Mesothelial cell of epicardium (in vitro differentiated cells): ENCODE measurements around the gene FAM90A26. TPM values are rescaled to one million over a fixed set of nuclear protein-coding genes. Genes with fewer than 3 reads are reported as not detected.
"Not testable (repeated sequence)": the region's sequence is repeated elsewhere in the genome, so short reads cannot be mapped to it uniquely, and the experiment has no call there.

Experiments
- DNase-seq, 2 experiments: peaks; one replicate each; pipeline ENCODE4 v3.0.0; 2021; ENCODE audit warnings: low spot score in 2 of 2; ENCODE audit not compliant: unreplicated experiment in 2 of 2
- H3K27ac Mint-ChIP-seq: 2 replicates; pipeline ENCODE4 v1.8.0; 2021; ENCODE audit warnings: mixed read lengths
- H3K27me3 Mint-ChIP-seq: 2 replicates; pipeline ENCODE4 v1.8.0; 2021; ENCODE audit warnings: low read depth, mixed read lengths
- H3K36me3 Mint-ChIP-seq: 2 replicates; pipeline ENCODE4 v1.8.0; 2021; ENCODE audit warnings: mixed read lengths
- H3K4me1 Mint-ChIP-seq: 2 replicates; pipeline ENCODE4 v1.8.0; 2021; ENCODE audit warnings: mixed read lengths
- H3K4me3 Mint-ChIP-seq: 2 replicates; pipeline ENCODE4 v1.8.0; 2021; ENCODE audit warnings: mild to moderate bottlenecking, moderate library complexity, mixed read lengths
- H3K9me3 Mint-ChIP-seq: 2 replicates; pipeline ENCODE4 v1.8.0; 2021; ENCODE audit warnings: mixed read lengths
- total RNA-seq: library from RNA; stranded (reverse); gene quantifications from 3 replicates; pipeline ENCODE4 v1.2.1, GENCODE V29; 2021
- TF ChIP-seq, protein P1 (sequence below): fragments of 200-600 bp; sonication (generic); IDR thresholded peaks from one replicate; pipeline ENCODE4 v1.5.0; 2021; ENCODE audit warnings: antibody characterized with exemption; ENCODE audit not compliant: unreplicated experiment

The FAM90A26 gene
- total RNA-seq, 1 donor from 2014 or later, result not detected

DNA sequence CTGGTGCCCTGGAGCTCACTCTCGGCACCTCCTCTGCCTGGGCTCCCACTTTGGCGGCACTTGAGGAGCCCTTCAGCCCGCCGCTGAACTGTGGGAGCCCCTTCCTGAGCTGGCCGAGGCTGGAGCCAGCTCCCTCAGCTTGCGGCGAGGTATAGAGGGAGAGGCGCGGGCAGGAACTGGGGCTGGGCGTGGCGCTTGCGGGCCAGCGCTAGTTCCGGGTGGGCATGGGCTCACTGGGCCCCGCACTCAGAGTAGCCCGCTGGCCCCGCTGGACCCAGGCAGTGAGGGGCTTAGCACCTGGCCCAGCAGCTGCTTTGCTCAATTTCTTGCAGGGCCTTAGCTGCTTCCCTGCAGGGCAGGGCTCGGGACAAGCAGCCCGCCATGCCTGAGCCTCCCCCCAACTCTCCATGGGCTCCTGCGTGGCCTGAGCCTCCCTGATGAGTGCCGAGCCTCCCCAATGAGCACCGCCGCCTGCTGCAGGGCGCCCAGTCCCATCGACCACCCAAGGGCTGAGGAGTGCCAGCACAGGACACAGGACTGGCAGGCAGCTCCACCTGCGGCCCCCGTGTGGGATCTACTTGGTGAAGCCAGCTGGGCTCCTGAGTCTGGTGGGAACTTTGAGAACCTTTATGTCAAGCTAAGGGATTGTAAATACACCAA is 26.7 kb upstream of the FAM90A26 start:
- H3K27ac Mint-ChIP-seq, result no peak overlapping the region
- peaks cover 11% of the 10 kb centered on the region for H3K36me3 Mint-ChIP-seq
- H3K4me1 Mint-ChIP-seq, result no peaks in the 10 kb centered on the region
- H3K27me3 Mint-ChIP-seq, result no peaks in the 10 kb centered on the region
- TF ChIP-seq, protein P1, sequence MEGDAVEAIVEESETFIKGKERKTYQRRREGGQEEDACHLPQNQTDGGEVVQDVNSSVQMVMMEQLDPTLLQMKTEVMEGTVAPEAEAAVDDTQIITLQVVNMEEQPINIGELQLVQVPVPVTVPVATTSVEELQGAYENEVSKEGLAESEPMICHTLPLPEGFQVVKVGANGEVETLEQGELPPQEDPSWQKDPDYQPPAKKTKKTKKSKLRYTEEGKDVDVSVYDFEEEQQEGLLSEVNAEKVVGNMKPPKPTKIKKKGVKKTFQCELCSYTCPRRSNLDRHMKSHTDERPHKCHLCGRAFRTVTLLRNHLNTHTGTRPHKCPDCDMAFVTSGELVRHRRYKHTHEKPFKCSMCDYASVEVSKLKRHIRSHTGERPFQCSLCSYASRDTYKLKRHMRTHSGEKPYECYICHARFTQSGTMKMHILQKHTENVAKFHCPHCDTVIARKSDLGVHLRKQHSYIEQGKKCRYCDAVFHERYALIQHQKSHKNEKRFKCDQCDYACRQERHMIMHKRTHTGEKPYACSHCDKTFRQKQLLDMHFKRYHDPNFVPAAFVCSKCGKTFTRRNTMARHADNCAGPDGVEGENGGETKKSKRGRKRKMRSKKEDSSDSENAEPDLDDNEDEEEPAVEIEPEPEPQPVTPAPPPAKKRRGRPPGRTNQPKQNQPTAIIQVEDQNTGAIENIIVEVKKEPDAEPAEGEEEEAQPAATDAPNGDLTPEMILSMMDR, result no peak
- DNase-seq, result no peak
- H3K4me3 Mint-ChIP-seq, result no peak overlapping the region
- H3K9me3 Mint-ChIP-seq, result peaks cover 12% of the 10 kb centered on the region

DNA sequence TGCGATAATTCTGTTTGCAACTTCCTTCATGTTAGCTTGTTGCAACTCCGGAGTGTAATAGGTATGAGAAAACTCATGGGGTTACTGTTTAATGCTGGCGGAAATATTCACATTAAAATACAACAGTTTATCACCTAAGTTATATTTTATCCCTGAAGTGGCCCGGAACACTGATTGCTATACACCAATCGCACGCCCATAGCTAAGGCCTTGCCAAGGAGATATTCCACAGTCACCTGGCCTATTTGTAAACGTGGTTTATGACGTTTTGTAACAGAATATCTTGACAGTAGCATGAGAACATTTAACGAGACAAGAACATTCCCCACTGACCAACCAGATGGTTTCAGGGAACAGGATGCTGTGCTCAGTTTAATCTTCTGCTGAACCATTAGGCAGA is 23.2 kb upstream of the FAM90A26 start:
- no peak overlapping the region for H3K4me3 Mint-ChIP-seq
- no peak overlapping the region for H3K27ac Mint-ChIP-seq
- TF ChIP-seq, protein P1, result no peak
- no peak for DNase-seq
- H3K4me1 Mint-ChIP-seq, result peaks cover 6% of the 10 kb centered on the region
- peaks cover 8% of the 10 kb centered on the region for H3K36me3 Mint-ChIP-seq
- H3K27me3 Mint-ChIP-seq, result no peaks in the 10 kb centered on the region
- H3K9me3 Mint-ChIP-seq, result peaks cover 6% of the 10 kb centered on the region

DNA sequence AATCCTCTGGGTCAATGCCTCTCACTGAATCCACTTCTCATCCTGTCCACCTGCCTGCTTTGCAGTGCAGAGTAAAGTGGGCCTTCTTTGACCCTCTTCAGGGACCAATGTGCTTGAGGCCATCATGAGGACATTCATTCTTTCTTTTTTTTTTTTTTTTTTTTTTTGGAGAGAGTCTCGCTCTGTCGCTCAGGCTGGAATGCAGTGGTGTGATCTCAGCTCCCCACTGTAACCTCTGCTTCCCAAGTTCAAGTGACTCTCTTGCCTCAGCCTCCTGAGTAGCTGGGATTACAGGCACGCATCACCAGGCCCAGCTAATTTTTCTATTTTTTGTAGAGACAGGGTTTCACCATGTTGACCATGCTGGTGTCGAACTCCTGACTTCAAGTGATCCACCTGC is 22.8 kb upstream of the FAM90A26 start:
- H3K27ac Mint-ChIP-seq, H3K9me3 Mint-ChIP-seq, H3K4me3 Mint-ChIP-seq, H3K27me3 Mint-ChIP-seq, H3K4me1 Mint-ChIP-seq, H3K36me3 Mint-ChIP-seq, DNase-seq: not testable (repeated sequence)

DNA sequence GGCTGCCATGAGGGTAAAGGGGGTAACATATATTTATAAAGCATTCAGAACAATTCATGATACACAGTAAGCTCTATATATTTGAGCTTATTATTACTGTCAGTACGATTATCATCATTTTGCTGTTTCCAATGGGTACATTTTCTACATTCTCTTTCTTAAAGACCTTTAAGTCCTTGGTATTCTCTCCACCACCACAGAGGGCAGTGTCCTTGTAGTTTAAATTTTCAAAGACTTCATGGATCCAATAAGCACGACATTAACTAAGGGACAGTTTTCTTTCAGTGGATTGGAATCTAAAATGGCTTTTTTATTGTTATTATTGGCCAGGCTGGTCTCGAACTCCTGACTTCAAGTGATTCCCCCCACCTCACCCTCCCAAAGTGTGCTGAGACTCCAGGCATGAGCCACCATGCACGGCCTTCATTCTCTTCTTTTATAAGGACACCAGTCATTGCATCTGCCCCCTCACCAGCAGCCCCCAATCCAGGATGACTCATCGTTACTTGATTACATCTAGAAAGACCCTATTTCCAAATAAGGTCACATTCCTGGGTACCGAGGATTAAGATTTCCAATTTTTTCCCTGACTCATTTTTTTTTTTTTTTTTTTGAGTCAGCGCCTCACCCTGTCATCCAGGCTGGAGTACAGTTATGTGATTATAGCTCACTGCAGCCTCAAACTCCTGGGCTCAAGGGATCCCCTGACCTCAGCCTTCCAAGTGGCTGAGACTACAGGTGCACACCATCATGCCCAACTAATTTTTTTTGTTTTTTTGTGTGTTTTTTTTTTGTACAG is 21.4 kb upstream of the FAM90A26 start:
- not testable (repeated sequence) for H3K9me3 Mint-ChIP-seq, H3K27me3 Mint-ChIP-seq, H3K4me3 Mint-ChIP-seq, H3K36me3 Mint-ChIP-seq, H3K27ac Mint-ChIP-seq, H3K4me1 Mint-ChIP-seq, DNase-seq

DNA sequence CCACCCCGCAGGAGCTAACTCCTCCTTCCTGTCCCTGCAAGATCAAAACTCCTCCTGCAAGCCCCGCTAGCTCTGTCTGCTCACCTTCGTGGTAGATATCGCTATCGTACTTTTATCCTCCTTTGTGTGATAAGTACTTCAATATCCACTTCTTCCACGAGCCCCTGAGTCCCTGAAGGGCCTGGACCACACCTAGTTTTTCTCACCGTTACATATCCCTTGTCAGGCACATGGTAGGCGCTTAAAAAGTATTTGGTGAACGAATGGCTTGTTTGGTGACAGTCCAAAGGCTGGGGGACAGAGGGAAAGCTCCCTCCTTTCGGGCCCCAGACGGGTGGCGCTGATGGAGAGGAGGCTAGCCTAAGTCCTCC is 18.4 kb upstream of the FAM90A26 start:
- H3K36me3 Mint-ChIP-seq, DNase-seq, H3K9me3 Mint-ChIP-seq, H3K4me1 Mint-ChIP-seq, H3K27me3 Mint-ChIP-seq: not testable (repeated sequence)
- Mint-ChIP-seq H3K4me3 (peak overlapping the region; percentile 76), H3K27ac (peak overlapping the region; percentile 88)

DNA sequence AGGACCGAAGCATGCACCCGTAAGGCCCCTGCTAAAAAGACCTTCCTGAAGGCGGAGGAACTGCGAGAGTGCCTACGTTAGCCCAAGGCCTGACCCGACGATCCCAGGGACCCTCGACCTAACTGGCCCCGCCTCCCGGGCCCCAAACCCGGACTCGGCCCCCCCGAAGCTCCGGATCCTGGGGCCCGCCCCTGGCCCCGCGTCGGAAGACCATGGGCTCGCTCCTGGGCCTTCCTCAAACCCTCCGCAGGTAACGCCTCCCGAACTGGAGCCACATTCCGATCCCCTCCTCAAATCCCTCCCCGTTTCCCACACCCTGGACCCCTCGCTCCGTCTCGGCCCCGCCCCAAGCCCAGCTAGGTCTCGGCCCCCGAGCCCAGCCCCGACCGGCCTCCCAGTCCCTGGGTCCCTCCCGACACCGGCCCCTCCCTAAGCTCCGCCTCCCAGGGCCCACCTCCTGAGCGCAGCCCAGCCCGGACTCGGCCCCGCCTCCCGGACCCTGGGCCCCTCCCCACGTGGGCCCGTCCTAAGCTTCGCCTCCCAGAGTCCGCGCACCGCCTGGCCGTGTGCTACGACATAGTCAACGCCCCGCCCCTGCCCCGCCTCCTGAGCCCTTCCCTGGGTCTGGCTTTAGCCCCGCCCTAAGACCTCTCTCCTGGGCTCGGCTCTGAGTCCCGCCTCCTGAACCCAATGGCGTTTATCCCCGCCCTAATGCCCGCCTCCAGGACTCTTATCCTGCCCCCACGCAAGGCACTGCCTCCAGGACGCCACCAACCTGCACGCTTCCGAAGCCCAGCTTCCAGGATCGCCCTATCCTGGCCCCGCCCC is 17.8 kb upstream of the FAM90A26 start:
- not testable (repeated sequence) for H3K27me3 Mint-ChIP-seq, H3K4me1 Mint-ChIP-seq, H3K36me3 Mint-ChIP-seq, H3K9me3 Mint-ChIP-seq
- Mint-ChIP-seq H3K4me3 (peak overlapping the region; percentile 76), H3K27ac (peak overlapping the region; percentile 90)
- peak; percentile 78 to 92 for DNase-seq

DNA sequence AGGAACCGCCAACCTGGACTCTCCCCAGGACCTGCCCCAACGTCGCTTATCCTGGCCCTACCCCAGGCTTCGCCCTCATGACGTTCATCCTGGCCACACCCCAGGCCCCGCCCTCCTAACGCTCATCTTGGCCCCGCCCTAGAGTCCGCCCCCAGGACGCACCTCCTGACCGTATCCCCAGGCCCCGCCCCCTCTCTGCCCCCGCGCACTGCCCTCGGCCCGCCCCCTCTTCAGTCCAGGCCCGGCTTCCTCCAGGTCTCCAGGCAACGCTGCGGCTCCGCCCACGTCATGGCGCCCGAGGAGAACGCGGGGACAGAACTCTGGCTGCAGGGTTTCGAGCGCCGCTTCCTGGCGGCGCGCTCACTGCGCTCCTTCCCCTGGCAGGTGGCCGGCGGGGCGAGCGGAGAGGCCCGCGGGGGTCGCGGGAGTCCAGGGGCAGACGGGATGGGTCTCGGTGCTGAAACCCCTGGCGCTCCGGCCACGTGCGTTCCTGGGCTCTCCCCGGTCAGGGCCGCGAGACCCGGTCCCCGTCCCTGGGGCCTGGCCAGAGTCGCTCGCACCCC is 17.1 kb upstream of the FAM90A26 start:
- not testable (repeated sequence) for H3K27me3 Mint-ChIP-seq, H3K9me3 Mint-ChIP-seq, H3K36me3 Mint-ChIP-seq, H3K4me1 Mint-ChIP-seq
- H3K4me3 Mint-ChIP-seq, result peak overlapping the region; percentile 76
- peak overlapping the region; percentile 90 for H3K27ac Mint-ChIP-seq
- peak; percentile 83 to 94 for DNase-seq

DNA sequence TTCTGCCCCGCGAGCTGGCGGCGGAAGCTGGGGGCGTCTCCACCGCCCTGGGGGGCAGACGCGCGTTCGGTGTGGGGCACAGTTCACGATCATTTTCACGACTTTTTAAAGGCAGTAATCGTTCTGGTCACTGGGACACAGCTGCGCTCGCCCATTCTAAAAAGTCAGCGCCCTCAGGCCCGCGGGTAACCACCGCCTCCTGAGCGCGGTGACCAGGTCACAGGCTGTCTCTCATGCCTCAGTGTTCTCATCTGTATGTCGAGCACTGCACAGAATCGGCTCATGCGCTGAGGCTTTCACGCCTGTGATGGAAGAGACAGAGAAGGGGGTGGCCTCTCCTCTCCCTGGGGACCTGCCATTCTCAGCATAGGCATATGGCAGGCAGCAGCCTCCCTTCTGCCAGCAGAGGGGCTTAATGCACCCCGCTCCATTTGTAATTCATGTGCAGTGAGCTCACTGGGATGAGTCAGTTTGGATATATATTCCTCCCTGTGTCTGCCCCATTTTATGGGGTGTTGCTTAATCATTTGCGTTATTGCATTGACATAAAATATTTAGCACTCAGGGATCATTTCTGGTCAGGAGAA is 16.5 kb upstream of the FAM90A26 start:
- not testable (repeated sequence) for H3K9me3 Mint-ChIP-seq, H3K36me3 Mint-ChIP-seq, DNase-seq, H3K27me3 Mint-ChIP-seq, H3K4me1 Mint-ChIP-seq
- Mint-ChIP-seq H3K27ac (peak overlapping the region; percentile 61), H3K4me3 (peak overlapping the region; percentile 76)

DNA sequence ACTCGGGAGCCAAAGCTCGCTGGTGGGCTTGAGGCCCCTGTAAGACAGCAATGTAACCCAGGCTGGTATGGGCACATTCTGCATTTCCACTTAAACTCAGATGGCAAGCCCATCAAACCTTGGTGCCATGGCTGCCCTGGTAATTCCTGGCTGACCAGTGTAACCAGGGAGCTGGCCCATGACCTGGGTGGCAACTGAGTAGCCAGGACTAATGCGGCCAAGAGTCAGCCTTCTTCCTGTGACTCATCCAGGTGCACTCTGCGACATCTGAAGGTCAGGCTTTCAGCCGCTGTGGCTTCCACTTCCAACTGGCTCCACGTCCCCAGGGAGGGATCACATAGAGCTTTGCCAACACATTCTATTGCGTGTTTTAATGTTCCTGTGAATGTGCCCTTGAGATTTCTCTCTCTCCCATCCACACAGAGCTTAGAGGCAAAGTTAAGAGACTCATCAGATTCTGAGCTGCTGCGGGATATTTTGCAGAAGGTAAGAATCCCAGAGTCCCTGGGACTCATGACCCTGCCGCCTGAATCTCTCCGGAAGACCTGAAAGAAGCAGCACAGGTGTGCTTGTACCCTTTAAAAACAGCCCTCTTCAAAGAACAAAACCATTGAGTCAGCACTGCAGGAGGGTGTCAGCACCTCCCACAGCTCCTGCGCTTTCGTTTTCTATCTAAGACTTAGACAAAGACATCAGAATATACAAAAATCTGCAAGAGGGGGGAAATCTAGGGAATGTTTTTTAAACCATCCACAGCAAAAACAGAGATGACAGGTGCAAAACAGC is 14.9 kb upstream of the FAM90A26 start:
- H3K36me3 Mint-ChIP-seq, H3K4me1 Mint-ChIP-seq, H3K9me3 Mint-ChIP-seq, H3K27me3 Mint-ChIP-seq, H3K4me3 Mint-ChIP-seq, H3K27ac Mint-ChIP-seq, DNase-seq: not testable (repeated sequence)

DNA sequence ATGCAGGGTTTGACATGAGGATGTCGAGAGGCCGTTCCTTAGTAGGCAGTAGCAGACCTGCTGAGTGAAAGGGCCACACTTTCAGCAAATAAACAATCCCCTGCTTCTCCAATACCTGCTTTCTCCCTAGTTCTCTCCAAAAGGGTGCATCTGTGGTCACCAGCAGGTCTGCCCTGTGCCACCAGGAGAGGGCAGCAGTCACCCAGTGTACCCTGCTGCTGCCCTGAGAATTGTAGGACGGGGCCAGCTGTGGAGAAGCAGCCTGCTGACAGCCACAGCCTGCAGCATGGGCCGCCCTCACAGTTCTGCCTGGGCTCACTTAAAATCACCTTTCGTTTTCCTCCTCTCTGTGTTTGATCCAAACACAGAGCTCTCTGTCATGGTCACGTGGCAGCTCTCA is 11.8 kb upstream of the FAM90A26 start:
- H3K36me3 Mint-ChIP-seq, H3K27ac Mint-ChIP-seq, H3K4me1 Mint-ChIP-seq, H3K27me3 Mint-ChIP-seq, H3K4me3 Mint-ChIP-seq, H3K9me3 Mint-ChIP-seq, DNase-seq: not testable (repeated sequence)

DNA sequence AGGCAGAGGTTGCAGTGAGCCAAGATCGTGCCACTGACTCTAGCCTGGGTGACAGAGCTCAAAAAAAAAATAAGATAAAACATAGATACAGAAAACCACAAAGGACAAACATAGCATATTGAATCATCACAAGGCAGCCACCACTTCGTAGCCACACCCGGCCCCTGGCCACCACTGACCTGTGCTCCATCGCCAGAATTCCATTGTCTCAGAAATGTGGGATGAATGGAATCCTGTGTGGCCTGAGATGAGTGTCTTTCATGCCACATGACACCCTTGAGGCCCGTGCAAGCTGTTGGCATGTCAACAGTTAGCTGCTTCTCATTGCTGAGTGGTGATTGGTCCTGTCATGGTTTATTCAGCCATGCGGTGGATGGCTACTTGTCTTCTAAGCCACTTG is 10.2 kb upstream of the FAM90A26 start:
- not testable (repeated sequence) for H3K4me1 Mint-ChIP-seq, DNase-seq, H3K27me3 Mint-ChIP-seq, H3K27ac Mint-ChIP-seq, H3K36me3 Mint-ChIP-seq, H3K4me3 Mint-ChIP-seq, H3K9me3 Mint-ChIP-seq
